Measurements from ENCODE around the gene PXDN. TPM values are rescaled to one million over a fixed set of nuclear protein-coding genes. Genes with fewer than 3 reads are reported as not detected.
"Not testable (repeated sequence)": the region's sequence is repeated elsewhere in the genome, so short reads cannot be mapped to it uniquely, and the experiment has no call there.

The PXDN gene
- total RNA-seq, 4 donors from 2014 or later = 26.6 to 254 (median 59.8) TPM

DNA sequence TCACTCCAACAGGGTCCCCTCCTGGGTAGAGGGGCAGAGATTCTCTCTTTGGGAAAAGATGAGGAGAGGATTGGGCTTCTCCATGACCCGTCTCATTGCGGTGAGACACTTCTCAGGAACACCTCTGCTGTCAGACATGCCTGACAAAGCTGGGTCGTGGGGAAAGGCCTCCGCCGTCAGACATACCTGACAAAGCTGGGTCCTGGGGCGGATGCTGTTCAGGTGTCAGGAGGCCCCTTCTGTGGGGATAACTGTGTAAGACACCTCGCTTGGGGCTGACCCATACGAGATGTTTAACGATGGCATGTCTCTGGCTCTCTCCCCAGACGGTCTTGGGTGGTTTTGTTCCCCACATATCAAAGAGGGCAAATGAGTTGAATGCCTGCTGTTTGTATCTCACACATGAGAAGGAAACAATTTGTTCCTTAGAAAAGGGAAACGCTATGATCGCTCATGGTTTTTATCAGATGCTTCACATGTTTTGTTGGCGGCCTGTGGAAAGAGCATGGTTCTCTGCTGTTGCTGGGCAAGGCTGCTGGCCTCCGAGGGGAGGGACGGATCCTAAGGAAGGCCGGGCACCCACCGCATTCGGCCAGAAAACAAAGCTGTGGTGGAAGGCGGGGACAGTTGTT lies 40.8 kb upstream of the PXDN start:
- no peaks in the 10 kb centered on the region for H3K9me3 ChIP-seq
- DNase-seq = no peak
- H3K4me3 ChIP-seq = no peak overlapping the region
- H3K27me3 ChIP-seq = no peaks in the 10 kb centered on the region
- TF ChIP-seq POLR2A (IDR thresholded peaks at IDR 0.05) = no peak
- TF ChIP-seq, protein P1, sequence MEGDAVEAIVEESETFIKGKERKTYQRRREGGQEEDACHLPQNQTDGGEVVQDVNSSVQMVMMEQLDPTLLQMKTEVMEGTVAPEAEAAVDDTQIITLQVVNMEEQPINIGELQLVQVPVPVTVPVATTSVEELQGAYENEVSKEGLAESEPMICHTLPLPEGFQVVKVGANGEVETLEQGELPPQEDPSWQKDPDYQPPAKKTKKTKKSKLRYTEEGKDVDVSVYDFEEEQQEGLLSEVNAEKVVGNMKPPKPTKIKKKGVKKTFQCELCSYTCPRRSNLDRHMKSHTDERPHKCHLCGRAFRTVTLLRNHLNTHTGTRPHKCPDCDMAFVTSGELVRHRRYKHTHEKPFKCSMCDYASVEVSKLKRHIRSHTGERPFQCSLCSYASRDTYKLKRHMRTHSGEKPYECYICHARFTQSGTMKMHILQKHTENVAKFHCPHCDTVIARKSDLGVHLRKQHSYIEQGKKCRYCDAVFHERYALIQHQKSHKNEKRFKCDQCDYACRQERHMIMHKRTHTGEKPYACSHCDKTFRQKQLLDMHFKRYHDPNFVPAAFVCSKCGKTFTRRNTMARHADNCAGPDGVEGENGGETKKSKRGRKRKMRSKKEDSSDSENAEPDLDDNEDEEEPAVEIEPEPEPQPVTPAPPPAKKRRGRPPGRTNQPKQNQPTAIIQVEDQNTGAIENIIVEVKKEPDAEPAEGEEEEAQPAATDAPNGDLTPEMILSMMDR (IDR thresholded peaks at IDR 0.05) = no peak
- no peak overlapping the region for H3K27ac ChIP-seq
- H3K4me1 ChIP-seq = no peaks in the 10 kb centered on the region
- intact Hi-C loops (cut with DNase I; ENCODE audit: low total_unique reads) = loop anchor here (5.0 kb wide), 1 partner anchor 958 kb away; no protein-coding TSS in a partner anchor
- no peaks in the 10 kb centered on the region for H3K36me3 ChIP-seq

DNA sequence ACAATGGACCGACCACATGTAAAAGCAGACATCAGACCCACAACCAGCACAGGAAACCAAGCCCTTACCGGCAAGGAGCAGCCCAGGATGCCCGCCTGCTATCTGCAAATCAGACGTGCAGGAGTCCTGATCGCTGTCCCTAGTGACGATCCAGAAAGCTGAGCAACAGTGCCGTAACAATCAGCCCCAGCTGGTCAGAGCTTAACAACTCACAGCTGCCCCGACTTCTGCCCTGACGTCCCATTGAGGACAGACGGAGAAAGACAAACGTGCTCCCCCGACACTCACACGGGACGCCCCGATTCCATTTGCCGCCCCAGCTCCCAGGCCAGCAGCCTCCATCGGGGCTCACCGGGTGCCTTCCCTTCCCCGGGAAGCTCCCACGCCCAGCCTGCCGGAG lies 39.8 kb upstream of the PXDN start:
- H3K4me1 ChIP-seq = no peaks in the 10 kb centered on the region
- no peak overlapping the region for H3K27ac ChIP-seq
- DNase-seq = no peak
- H3K9me3 ChIP-seq = no peaks in the 10 kb centered on the region
- intact Hi-C loops (cut with DNase I; ENCODE audit: low total_unique reads) = loop anchor here (5.0 kb wide), 1 partner anchor 957 kb away; no protein-coding TSS in a partner anchor
- H3K27me3 ChIP-seq = no peaks in the 10 kb centered on the region
- TF ChIP-seq, protein P1 (IDR thresholded peaks at IDR 0.05) = no peak
- no peak for TF ChIP-seq POLR2A (IDR thresholded peaks at IDR 0.05)
- no peak overlapping the region for H3K4me3 ChIP-seq
- no peaks in the 10 kb centered on the region for H3K36me3 ChIP-seq

DNA sequence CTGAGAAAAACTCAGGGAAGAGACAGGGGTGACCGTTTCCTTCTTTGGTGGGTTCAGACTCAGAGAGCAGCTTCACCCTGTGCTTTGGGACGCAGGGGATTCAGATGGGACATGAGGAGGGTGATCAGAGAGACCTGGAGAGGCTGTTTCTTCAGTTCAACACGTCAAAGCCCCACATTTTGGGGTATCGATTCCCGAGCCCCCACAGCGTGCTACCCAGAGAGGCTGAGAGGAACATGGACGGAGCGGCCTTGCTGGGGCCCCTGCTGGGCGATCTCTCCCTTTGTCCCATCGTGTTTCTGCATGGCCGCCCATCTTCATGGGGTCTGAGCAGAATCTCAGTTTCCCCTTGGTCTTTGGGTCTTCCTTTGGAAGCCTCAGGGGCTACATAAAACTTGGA lies 38.2 kb upstream of the PXDN start:
- intact Hi-C loops (cut with DNase I; ENCODE audit: low total_unique reads) = loop anchor here (5.0 kb wide), 1 partner anchor 955 kb away; no protein-coding TSS in a partner anchor
- Histone ChIP-seq H3K9me3 (no peaks in the 10 kb centered on the region), H3K27me3 (no peaks in the 10 kb centered on the region), H3K27ac (no peak overlapping the region), H3K4me1 (no peaks in the 10 kb centered on the region), H3K36me3 (no peaks in the 10 kb centered on the region), H3K4me3 (no peak overlapping the region)
- DNase-seq = no peak
- TF ChIP-seq, protein P1 (IDR thresholded peaks at IDR 0.05) = no peak
- TF ChIP-seq POLR2A (IDR thresholded peaks at IDR 0.05) = no peak

DNA sequence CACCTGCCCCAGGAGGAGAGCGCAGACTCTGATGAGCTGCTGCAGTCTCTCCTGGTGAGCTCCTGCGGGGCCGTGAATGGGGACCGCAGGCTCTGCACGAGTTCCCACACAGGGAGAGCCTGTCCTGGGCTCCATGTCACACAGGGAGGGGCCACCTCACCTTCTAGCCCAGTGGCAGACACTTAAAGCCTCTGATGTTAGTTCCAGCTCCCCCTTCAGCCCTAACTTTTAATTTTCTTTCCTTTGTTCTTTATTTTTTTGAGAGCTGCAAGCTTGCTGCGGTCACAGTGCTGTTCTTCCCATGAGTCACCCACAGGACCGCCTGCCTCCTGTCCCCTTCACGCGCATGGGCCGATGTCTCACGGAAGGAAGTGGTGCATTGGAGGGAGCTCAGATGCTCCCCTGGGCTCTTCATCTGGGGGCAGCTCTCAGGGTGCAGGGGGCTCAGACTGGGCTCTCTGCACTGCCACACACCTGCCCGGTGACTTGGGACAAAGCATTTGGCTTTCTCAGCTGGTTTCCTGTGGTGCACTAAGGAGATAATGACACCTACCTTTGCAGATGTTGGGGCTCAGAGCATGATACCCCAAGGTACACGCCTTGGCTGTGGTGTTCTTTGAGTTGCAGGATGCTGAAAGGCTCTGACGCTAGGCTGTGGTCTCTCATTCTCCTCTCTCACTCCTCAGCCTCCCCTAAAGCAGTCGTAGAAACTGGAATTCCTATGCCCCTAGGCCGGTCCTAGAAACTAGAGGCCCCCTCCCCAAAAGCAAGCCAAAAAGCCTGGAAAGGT lies 37.2 kb upstream of the PXDN start:
- no peaks in the 10 kb centered on the region for H3K27me3 ChIP-seq
- no peaks in the 10 kb centered on the region for H3K9me3 ChIP-seq
- no peaks in the 10 kb centered on the region for H3K36me3 ChIP-seq
- no peak overlapping the region for H3K27ac ChIP-seq
- no peaks in the 10 kb centered on the region for H3K4me1 ChIP-seq
- intact Hi-C loops (cut with DNase I; ENCODE audit: low total_unique reads) = loop anchor here (5.0 kb wide), 1 partner anchor 954 kb away; no protein-coding TSS in a partner anchor
- DNase-seq = no peak
- TF ChIP-seq, protein P1 (IDR thresholded peaks at IDR 0.05) = no peak
- TF ChIP-seq POLR2A (IDR thresholded peaks at IDR 0.05) = no peak
- no peak overlapping the region for H3K4me3 ChIP-seq

DNA sequence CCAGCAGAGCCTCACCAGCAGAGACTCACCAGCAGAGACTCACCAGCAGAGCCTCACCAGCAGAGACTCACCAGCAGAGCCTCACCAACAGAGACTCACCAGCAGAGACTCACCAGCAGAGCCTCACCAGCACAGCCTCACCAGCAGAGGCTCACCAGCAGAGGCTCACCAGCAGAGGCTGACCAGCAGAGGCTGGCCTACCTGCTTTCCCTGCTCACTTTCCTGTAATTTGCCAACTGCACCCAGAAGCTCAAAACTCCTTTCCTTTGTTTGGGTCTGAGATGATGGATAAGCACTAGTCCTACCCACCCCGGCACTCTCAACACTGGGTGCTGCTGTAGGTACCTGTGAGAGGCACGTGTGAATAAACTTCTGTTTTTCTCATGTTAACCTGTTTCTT lies 36.4 kb upstream of the PXDN start:
- no peaks in the 10 kb centered on the region for H3K27me3 ChIP-seq
- H3K4me3 ChIP-seq = no peak overlapping the region
- TF ChIP-seq, protein P1 (IDR thresholded peaks at IDR 0.05) = no peak
- TF ChIP-seq POLR2A (IDR thresholded peaks at IDR 0.05) = no peak
- no peaks in the 10 kb centered on the region for H3K4me1 ChIP-seq
- intact Hi-C loops (cut with DNase I; ENCODE audit: low total_unique reads) = loop anchor here (5.0 kb wide), 1 partner anchor 953 kb away; no protein-coding TSS in a partner anchor
- no peak overlapping the region for H3K27ac ChIP-seq
- no peaks in the 10 kb centered on the region for H3K9me3 ChIP-seq
- DNase-seq = no peak
- no peaks in the 10 kb centered on the region for H3K36me3 ChIP-seq

DNA sequence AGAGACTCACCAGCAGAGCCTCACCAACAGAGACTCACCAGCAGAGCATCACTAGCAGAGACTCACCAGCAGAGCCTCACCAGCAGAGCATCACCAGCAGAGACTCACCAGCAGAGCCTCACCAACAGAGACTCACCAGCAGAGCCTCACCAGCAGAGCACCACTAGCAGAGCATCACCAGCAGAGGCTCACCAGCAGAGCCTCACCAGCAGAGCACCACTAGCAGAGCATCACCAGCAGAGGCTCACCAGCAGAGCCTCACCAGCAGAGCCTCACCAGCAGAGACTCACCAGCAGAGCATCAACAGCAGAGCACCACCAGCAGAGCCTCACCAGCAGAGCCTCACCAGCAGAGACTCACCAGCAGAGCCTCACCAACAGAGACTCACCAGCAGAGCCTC lies 35.7 kb upstream of the PXDN start:
- H3K4me3 ChIP-seq, H3K4me1 ChIP-seq, H3K27me3 ChIP-seq, H3K9me3 ChIP-seq, DNase-seq, H3K27ac ChIP-seq, H3K36me3 ChIP-seq: not testable (repeated sequence)
- intact Hi-C loops (cut with DNase I; ENCODE audit: low total_unique reads) = loop anchor here (5.0 kb wide), 1 partner anchor 953 kb away; no protein-coding TSS in a partner anchor
